Measurements from ENCODE around the gene NR4A1. TPM values are rescaled to one million over a fixed set of nuclear protein-coding genes. Genes with fewer than 3 reads are reported as not detected.

NR4A1 gene
- total RNA-seq, 2 donors from 2014 or later = 85.1 to 125 TPM

GRCh38 chr12:52044292-52044983 is 6.8 kb upstream of the NR4A1 start:
- Histone ChIP-seq H3K4me1 (replicated peaks) (peaks cover 24% of the 10 kb centered on the region), H3K36me3 (no peaks in the 10 kb centered on the region), H3K27me3 (replicated peaks; ENCODE audit: insufficient read depth) (no peaks in the 10 kb centered on the region), H3K4me3 (peak overlapping the region in 1 of 2 donors; percentile 2), H3K27ac (peak overlapping the region; percentile 97 to 98), H3K9me3 (no peaks in the 10 kb centered on the region)
- intact Hi-C loops (cut with DNase I) = no loop called here
- TF ChIP-seq POLR2A (IDR thresholded peaks at IDR 0.05) (peak; percentile 43), POLR2AphosphoS5 (IDR thresholded peaks at IDR 0.05) (peak; percentile 91), CTCF (IDR thresholded peaks at IDR 0.05) (no peak)
- DNase-seq (ENCODE audit: low spot score) = peak; percentile 94
- 18% methylated on average over 18 of the region's 18 CpGs for WGBS

- peaks cover 31% of the 10 kb centered on the region for H3K4me1 ChIP-seq (replicated peaks)
Observed at GRCh38 chr12:52045794-52046199, 5.4 kb upstream of the NR4A1 start.

GRCh38 chr12:52046859-52047258 is 4.4 kb upstream of the NR4A1 start:
- no peak for TF ChIP-seq CTCF (IDR thresholded peaks at IDR 0.05)
- TF ChIP-seq POLR2A (IDR thresholded peaks at IDR 0.05) = no peak
- TF ChIP-seq POLR2AphosphoS5 (IDR thresholded peaks at IDR 0.05) = no peak
- H3K4me1 ChIP-seq (replicated peaks) = peaks cover 31% of the 10 kb centered on the region
- H3K27ac ChIP-seq = peak overlapping the region in 1 of 2 donors; percentile 98

More at GRCh38 chr12:52045794-52046199, 5.4 kb upstream of the NR4A1 start:
- WGBS = 53% methylated on average over 4 of the region's 4 CpGs
- H3K9me3 ChIP-seq = no peaks in the 10 kb centered on the region
- no peaks in the 10 kb centered on the region for H3K27me3 ChIP-seq (replicated peaks; ENCODE audit: insufficient read depth)
- no peaks in the 10 kb centered on the region for H3K36me3 ChIP-seq
- peak overlapping the region; percentile 97 to 98 for H3K27ac ChIP-seq
- TF ChIP-seq POLR2AphosphoS5 (IDR thresholded peaks at IDR 0.05) (peak; percentile 11), POLR2A (IDR thresholded peaks at IDR 0.05) (no peak), CTCF (IDR thresholded peaks at IDR 0.05) (no peak)
- H3K4me3 ChIP-seq = no peak overlapping the region
- no peak for DNase-seq (ENCODE audit: low spot score)
- intact Hi-C loops (cut with DNase I) = no loop called here

GRCh38 chr12:52049286-52049685 is 2.0 kb upstream of the NR4A1 start:
- Histone ChIP-seq H3K27ac (peak overlapping the region; percentile 100), H3K27me3 (replicated peaks; ENCODE audit: insufficient read depth) (no peaks in the 10 kb centered on the region), H3K9me3 (no peaks in the 10 kb centered on the region), H3K4me3 (no peak overlapping the region), H3K4me1 (replicated peaks) (peaks cover 29% of the 10 kb centered on the region), H3K36me3 (peaks cover 0 to 2% of the 10 kb centered on the region in 2 donors)
- intact Hi-C loops (cut with DNase I) = no loop called here
- no peak for TF ChIP-seq CTCF (IDR thresholded peaks at IDR 0.05)
- TF ChIP-seq POLR2AphosphoS5 (IDR thresholded peaks at IDR 0.05) = no peak
- no peak for TF ChIP-seq POLR2A (IDR thresholded peaks at IDR 0.05)
- DNase-seq (ENCODE audit: low spot score) = no peak
- 83% methylated on average over 4 of the region's 4 CpGs for WGBS

More at GRCh38 chr12:52046859-52047258, 4.4 kb upstream of the NR4A1 start:
- Histone ChIP-seq H3K4me3 (no peak overlapping the region), H3K36me3 (no peaks in the 10 kb centered on the region), H3K27me3 (replicated peaks; ENCODE audit: insufficient read depth) (no peaks in the 10 kb centered on the region), H3K9me3 (no peaks in the 10 kb centered on the region)
- intact Hi-C loops (cut with DNase I) = no loop called here
- WGBS = 94% methylated on average over 7 of the region's 7 CpGs
- DNase-seq (ENCODE audit: low spot score) = no peak

- no peak for DNase-seq (ENCODE audit: low spot score)
- Histone ChIP-seq H3K36me3 (peaks cover under 1 to 5% of the 10 kb centered on the region in 2 donors), H3K4me3 (no peak overlapping the region), H3K27ac (peak overlapping the region; percentile 100), H3K27me3 (replicated peaks; ENCODE audit: insufficient read depth) (no peaks in the 10 kb centered on the region), H3K9me3 (no peaks in the 10 kb centered on the region), H3K4me1 (replicated peaks) (peaks cover 30% of the 10 kb centered on the region)
- 93% methylated on average over 5 of the region's 5 CpGs for WGBS
- intact Hi-C loops (cut with DNase I) = loop anchor here (2.0 kb wide), 1 partner anchor 17 kb away; no protein-coding TSS in a partner anchor
- TF ChIP-seq CTCF (IDR thresholded peaks at IDR 0.05) (no peak), POLR2AphosphoS5 (IDR thresholded peaks at IDR 0.05) (no peak), POLR2A (IDR thresholded peaks at IDR 0.05) (no peak)
Observed at GRCh38 chr12:52049688-52050087, 1.6 kb upstream of the NR4A1 start.

Data from prostate gland (tissue), 2 donors.